K562 (cell line): ENCODE results near the gene MATN1. TPM values are rescaled to one million over a fixed set of nuclear protein-coding genes. Genes with fewer than 3 reads are reported as not detected.

Source experiments
- BCOR ChIP-seq: fragments of 450-650 bp; IDR thresholded peaks from 2 replicates; pipeline ENCODE4 v1.6.1; 2016
- CBX3 ChIP-seq, 2 experiments: IDR thresholded peaks; 1 replicate in 1 of 2; 2 replicates in 1 of 2; pipeline ENCODE4 v1.6.1; 2012; ENCODE audit warnings: inconsistent platforms in 2 of 2, low read length in 2 of 2, borderline replicate concordance in 1 of 2, control low read depth in 1 of 2
- CHD2 ChIP-seq: IDR thresholded peaks from 2 replicates; pipeline ENCODE4 v1.6.1; 2011; ENCODE audit warnings: low read depth, low read length
- CREB1 ChIP-seq, 2 experiments: sonication (generic) in 1 of 2; formaldehyde crosslinking in 1 of 2; IDR thresholded peaks; 2 replicates each; pipeline versions ENCODE4 v1.6.1 to v1.8.0; 2012 to 2022; ENCODE audit warnings: inconsistent platforms in 1 of 2, mild to moderate bottlenecking in 1 of 2, missing genetic modification reagents in 1 of 2, moderate library complexity in 1 of 2
- DDX20 ChIP-seq: fragments of 450-650 bp; IDR thresholded peaks from 2 replicates; pipeline ENCODE4 v1.6.1; 2016; ENCODE audit warnings: missing genetic modification characterization, low read depth, mild to moderate bottlenecking, missing compliant biosample characterization, moderate library complexity
- ERF ChIP-seq: fragments of 450-650 bp; formaldehyde crosslinking; IDR thresholded peaks from 2 replicates; pipeline ENCODE4 v1.4.0; 2020; ENCODE audit warnings: mild to moderate bottlenecking, mixed read lengths
- FOXJ3 ChIP-seq: sonication (generic); formaldehyde crosslinking; IDR thresholded peaks from 2 replicates; pipeline ENCODE4 v1.4.0; 2020; ENCODE audit warnings: mild to moderate bottlenecking, missing genetic modification reagents
- JUNB ChIP-seq: fragments of 450-650 bp; formaldehyde crosslinking; conservative IDR thresholded peaks from 2 replicates; pipeline ENCODE4 v1.4.0; 2020; ENCODE audit warnings: mild to moderate bottlenecking
- KAT8 ChIP-seq: fragments of 450-650 bp; IDR thresholded peaks from 2 replicates; pipeline ENCODE4 v1.6.1; 2016; ENCODE audit warnings: low read depth, mild to moderate bottlenecking
- MAFG ChIP-seq: fragments of 450-650 bp; conservative IDR thresholded peaks from 2 replicates; pipeline ENCODE4 v1.6.1; 2016; ENCODE audit warnings: missing genetic modification characterization, missing compliant biosample characterization
- NFE2 ChIP-seq: IDR thresholded peaks from 2 replicates; pipeline ENCODE4 v1.6.1; 2014; ENCODE audit warnings: antibody characterized with exemption, low read depth
- NRF1 ChIP-seq, 2 experiments: fragments of 450-650 bp; IDR thresholded peaks in 1 of 2; conservative IDR thresholded peaks in 1 of 2; 2 replicates each; pipeline ENCODE4 v1.6.1; 2014; ENCODE audit warnings: mild to moderate bottlenecking in 2 of 2
- PHF20 ChIP-seq: fragments of 450-650 bp; IDR thresholded peaks from 2 replicates; pipeline ENCODE4 v1.6.1; 2018; ENCODE audit not compliant: partially characterized antibody
- PTRF ChIP-seq: fragments of 450-650 bp; IDR thresholded peaks from 2 replicates; pipeline ENCODE4 v1.6.1; 2016; ENCODE audit warnings: mild to moderate bottlenecking, missing genetic modification characterization, missing compliant biosample characterization
- SAFB2 ChIP-seq: fragments of 200-400 bp; formaldehyde crosslinking; IDR thresholded peaks from 2 replicates; pipeline ENCODE4 v1.6.1; 2018; ENCODE audit warnings: borderline replicate concordance, low read length, low read depth, moderate library complexity; ENCODE audit not compliant: severe bottlenecking
- SMARCA4 ChIP-seq: fragments of 450-650 bp; IDR thresholded peaks from 2 replicates; pipeline ENCODE4 v1.6.1; 2016
- SMC3 ChIP-seq: conservative IDR thresholded peaks from 2 replicates; pipeline ENCODE4 v1.6.1; 2011; ENCODE audit warnings: low read depth, low read length, improper control_type of control experiment; ENCODE audit not compliant: insufficient read depth
- SOX6 ChIP-seq: fragments of 450-650 bp; IDR thresholded peaks from 2 replicates; pipeline ENCODE4 v1.6.1; 2014; ENCODE audit warnings: mild to moderate bottlenecking
- SREBF2 ChIP-seq: sonication (generic); formaldehyde crosslinking; IDR thresholded peaks from 2 replicates; pipeline ENCODE4 v1.4.0; 2020; ENCODE audit warnings: mild to moderate bottlenecking, missing genetic modification reagents
- SRF ChIP-seq, 2 experiments: fragments of 250-450, 450-650 bp in 1 of 2; sonication (Bioruptor Pico) in 1 of 2; sonication (generic) in 1 of 2; formaldehyde crosslinking; IDR thresholded peaks; 2 replicates each; pipeline versions ENCODE4 v1.5.0 to v1.5.1; 2020 to 2022; ENCODE audit warnings: mild to moderate bottlenecking in 1 of 2, missing genetic modification reagents in 1 of 2
- SRSF1 ChIP-seq: fragments of 200-400 bp; formaldehyde crosslinking; IDR thresholded peaks from 2 replicates; pipeline ENCODE4 v1.6.1; 2017; ENCODE audit warnings: mild to moderate bottlenecking, low read depth, low read length, moderate library complexity
- STAT5A ChIP-seq: IDR thresholded peaks from 2 replicates; pipeline ENCODE4 v1.6.1; 2012; ENCODE audit warnings: low read length, inconsistent platforms, borderline replicate concordance
- TAL1 ChIP-seq: fragments of 450-650 bp; IDR thresholded peaks from 2 replicates; pipeline ENCODE4 v1.6.1; 2016; ENCODE audit warnings: mild to moderate bottlenecking
- TCF7 ChIP-seq: sonication (generic); IDR thresholded peaks from 2 replicates; pipeline ENCODE4 v1.6.1; 2016; ENCODE audit warnings: antibody characterized with exemption, borderline replicate concordance
- YBX1 ChIP-seq: fragments of 450-650 bp; IDR thresholded peaks from 2 replicates; pipeline ENCODE4 v1.7.1; 2016; ENCODE audit warnings: mild to moderate bottlenecking
- ZFX ChIP-seq: sonication (generic); formaldehyde crosslinking; IDR thresholded peaks from 2 replicates; pipeline ENCODE4 v1.8.0; 2022; ENCODE audit warnings: mild to moderate bottlenecking, missing genetic modification reagents, moderate library complexity
- ZNF354B ChIP-seq: fragments of 250-450 bp; sonication (Bioruptor Pico); IDR thresholded peaks from 2 replicates; pipeline ENCODE4 v1.4.0; 2020
- polyA plus RNA-seq, 8 experiments: library from polyadenylated mRNA; depleted of rRNA in 4 of 8; stranded (reverse) in 5 of 8; unstranded in 3 of 8; fragments of >200 nt; fragmentation: Nextera tagmentation in 2 of 8; fragmentation: Illumina TruSeq in 1 of 8; extraction: Ambion mirVana in 2 of 8; extraction: Trizol in 1 of 8; gene quantifications; 2 replicates each; pipeline versions ENCODE4 v1.2.1 to v1.2.3, GENCODE V29; 2011 to 2014; ENCODE audit warnings: inconsistent platforms in 1 of 8, missing spikeins in 1 of 8
- total RNA-seq, 7 experiments: library from RNA; depleted of rRNA in 6 of 7; stranded (reverse); fragments of >200 nt in 6 of 7; fragmentation: Illumina TruSeq in 2 of 7; extraction: Trizol in 2 of 7; gene quantifications; 2 replicates each; pipeline versions ENCODE4 v1.2.1 to v1.2.3, GENCODE V29; 2011 to 2021; ENCODE audit warnings: low replicate concordance in 1 of 7
- TF ChIP-seq, protein P1 (sequence below): conservative IDR thresholded peaks from 2 replicates; pipeline ENCODE4 v1.6.1; 2011; ENCODE audit warnings: low read depth, mild to moderate bottlenecking, low read length; ENCODE audit not compliant: control insufficient read depth
- TF ChIP-seq, protein P2 (sequence below): sonication (generic); formaldehyde crosslinking; IDR thresholded peaks from 2 replicates; pipeline ENCODE4 v1.8.0; 2022; ENCODE audit warnings: mild to moderate bottlenecking, low read depth, missing genetic modification reagents

Gene MATN1
- total and polyA plus RNA-seq, 9 of the 15 experiments (the other 6 are each of a cell fraction or from before 2014, with no cell fraction given): 0.10 to 2.3 (median 1.2) TPM

DNA sequence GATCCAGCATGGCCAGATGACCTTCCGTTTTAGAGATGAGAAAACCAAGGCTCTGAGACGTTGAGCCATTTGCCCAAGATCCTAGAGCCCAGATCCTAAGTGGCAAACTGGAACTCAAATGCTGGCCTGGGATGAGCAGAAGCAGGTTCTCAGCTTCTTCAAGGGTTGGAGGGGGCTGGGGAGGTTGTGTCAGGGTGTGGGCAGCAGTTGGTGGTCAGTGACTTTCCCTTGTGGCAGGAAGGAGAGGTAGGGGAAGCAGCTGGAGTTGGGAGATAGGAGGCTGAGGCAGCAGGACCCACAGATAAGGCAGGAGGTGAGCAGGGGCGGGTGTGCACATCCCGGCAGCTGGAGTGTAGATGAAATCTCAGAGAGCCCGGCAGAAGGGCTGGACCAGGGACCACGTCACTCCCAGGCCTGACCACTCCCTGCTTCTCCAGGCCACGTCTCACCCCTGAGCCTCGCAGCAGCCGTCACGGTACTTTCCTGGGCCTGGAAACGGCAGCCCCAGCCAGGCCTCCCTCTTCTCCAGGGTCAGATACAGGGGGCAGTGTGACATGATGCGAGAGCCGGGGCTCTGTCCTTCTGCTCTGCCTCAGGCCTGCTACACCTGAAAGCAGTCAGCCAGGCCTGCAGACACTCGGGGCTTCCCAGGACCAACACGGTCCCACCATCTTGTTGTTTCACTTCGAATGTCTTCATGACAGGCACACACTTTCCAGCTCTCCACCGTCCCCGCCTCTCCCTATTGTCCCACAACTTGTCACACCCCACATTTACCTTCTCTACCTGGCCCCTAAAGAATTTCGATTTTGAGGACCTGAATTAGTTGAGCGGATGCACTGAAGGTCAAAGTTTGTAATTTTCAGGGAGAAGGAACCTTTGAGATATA lies 45.7 kb upstream of the MATN1 start (continued):
- TF ChIP-seq SRF (CRISPR knock-in tag; IDR thresholded peaks at IDR 0.05) (peak; percentile 32 to 80; a peak in 2 of 4 replicates), YBX1 (no peak; the same call in 1 of the 2 replicates), BCOR (peak; percentile 93), PHF20 (peak; percentile 61), ERF (CRISPR knock-in tag) (peak; percentile 35), NFE2 (peak; percentile 85), SAFB2 (no peak), TCF7 (peak; percentile 97), SMC3 (no peak), PTRF (tag) (peak; percentile 71), ZNF354B (peak; percentile 80), SREBF2 (CRISPR knock-in tag) (no peak), NRF1 (conservative IDR thresholded peaks at IDR 0.05 in 1 of 2, IDR thresholded peaks at IDR 0.05 in 1 of 2) (peak; percentile 82 to 86), CBX3 (IDR thresholded peaks at IDR 0.05; ENCODE audit: borderline replicate concordance in 1 of 2, low read length in 2 of 2) (peak in 1 of 2 experiments; percentile 93; a peak in 2 of 3 replicates), CHD2 (peak; percentile 65), STAT5A (peak; percentile 99), MAFG (tag) (peak; percentile 71; the same call in 1 of the 2 replicates), KAT8 (no peak), SMARCA4 (peak; percentile 100), FOXJ3 (CRISPR knock-in tag) (no peak), ZFX (CRISPR knock-in tag) (peak; percentile 99), CREB1 (IDR thresholded peaks at IDR 0.05) (peak; percentile 92), CREB1 (CRISPR knock-in tag; IDR thresholded peaks at IDR 0.05) (peak; percentile 90), JUNB (peak; percentile 36; the same call in 1 of the 2 replicates), SOX6 (peak; percentile 99), DDX20 (tag) (0 out of 2 replicates have a peak, but pooled peaks have one; percentile 13), TAL1 (peak; percentile 100), SRSF1 (no peak)
- TF ChIP-seq, protein P1, sequence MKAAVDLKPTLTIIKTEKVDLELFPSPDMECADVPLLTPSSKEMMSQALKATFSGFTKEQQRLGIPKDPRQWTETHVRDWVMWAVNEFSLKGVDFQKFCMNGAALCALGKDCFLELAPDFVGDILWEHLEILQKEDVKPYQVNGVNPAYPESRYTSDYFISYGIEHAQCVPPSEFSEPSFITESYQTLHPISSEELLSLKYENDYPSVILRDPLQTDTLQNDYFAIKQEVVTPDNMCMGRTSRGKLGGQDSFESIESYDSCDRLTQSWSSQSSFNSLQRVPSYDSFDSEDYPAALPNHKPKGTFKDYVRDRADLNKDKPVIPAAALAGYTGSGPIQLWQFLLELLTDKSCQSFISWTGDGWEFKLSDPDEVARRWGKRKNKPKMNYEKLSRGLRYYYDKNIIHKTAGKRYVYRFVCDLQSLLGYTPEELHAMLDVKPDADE: peak; percentile 100
- TF ChIP-seq, protein P2, sequence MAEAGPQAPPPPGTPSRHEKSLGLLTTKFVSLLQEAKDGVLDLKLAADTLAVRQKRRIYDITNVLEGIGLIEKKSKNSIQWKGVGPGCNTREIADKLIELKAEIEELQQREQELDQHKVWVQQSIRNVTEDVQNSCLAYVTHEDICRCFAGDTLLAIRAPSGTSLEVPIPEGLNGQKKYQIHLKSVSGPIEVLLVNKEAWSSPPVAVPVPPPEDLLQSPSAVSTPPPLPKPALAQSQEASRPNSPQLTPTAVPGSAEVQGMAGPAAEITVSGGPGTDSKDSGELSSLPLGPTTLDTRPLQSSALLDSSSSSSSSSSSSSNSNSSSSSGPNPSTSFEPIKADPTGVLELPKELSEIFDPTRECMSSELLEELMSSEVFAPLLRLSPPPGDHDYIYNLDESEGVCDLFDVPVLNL: no peak
